LoVo (cell line): ENCODE data around the gene DNASE1L2.
"Not testable (repeated sequence)": the region's sequence is repeated elsewhere in the genome, so short reads cannot be mapped to it uniquely, and the experiment has no call there.

Experiments
- DNase-seq: peaks from one replicate; pipeline ENCODE4 v3.0.0-alpha.2; 2016; ENCODE audit warnings: low spot score

Gene DNASE1L2

GRCh38 chr16:2240331-2240730, 4.1 kb downstream of the DNASE1L2 start:
- DNase-seq: not testable (repeated sequence)

- no peak for DNase-seq
Measured at GRCh38 chr16:2242598-2242997, 6.4 kb downstream of the DNASE1L2 start.

- no peak for DNase-seq
Measured at GRCh38 chr16:2243031-2243528, 6.8 kb downstream of the DNASE1L2 start.

GRCh38 chr16:2243781-2244180, 7.5 kb downstream of the DNASE1L2 start:
- no peak for DNase-seq

- no peak for DNase-seq
Measured at GRCh38 chr16:2244301-2244700, 8.1 kb downstream of the DNASE1L2 start.

- DNase-seq: no peak
Measured at GRCh38 chr16:2244926-2245795, 8.9 kb downstream of the DNASE1L2 start.

GRCh38 chr16:2246301-2246885, 10.1 kb downstream of the DNASE1L2 start:
- no peak for DNase-seq

GRCh38 chr16:2250652-2251295, 14.5 kb downstream of the DNASE1L2 start:
- DNase-seq: peak; percentile 42

- peak; percentile 98 for DNase-seq
Measured at GRCh38 chr16:2251296-2252111, 15.3 kb downstream of the DNASE1L2 start, which contains the start of gene ECI1. Gene ECI1, minus strand, starts transcription at chr16:2251587. Its CDS starts 21 bp downstream, at chr16:2251566.

- DNase-seq: no peak
Measured at GRCh38 chr16:2252806-2253148, 16.5 kb downstream of the DNASE1L2 start.

- no peak for DNase-seq
Measured at GRCh38 chr16:2253293-2253692, 17.0 kb downstream of the DNASE1L2 start.

GRCh38 chr16:2256531-2257140, 20.4 kb downstream of the DNASE1L2 start:
- no peak for DNase-seq

GRCh38 chr16:2257726-2258125, 21.5 kb downstream of the DNASE1L2 start:
- no peak for DNase-seq

- DNase-seq: not testable (repeated sequence)
Measured at GRCh38 chr16:2258530-2258929, 22.3 kb downstream of the DNASE1L2 start.

GRCh38 chr16:2260250-2260649, 24.0 kb downstream of the DNASE1L2 start:
- no peak for DNase-seq

GRCh38 chr16:2263026-2263425, 26.8 kb downstream of the DNASE1L2 start:
- DNase-seq: not testable (repeated sequence)

GRCh38 chr16:2266887-2267286, 30.6 kb downstream of the DNASE1L2 start:
- DNase-seq: peak; percentile 7

GRCh38 chr16:2267505-2267912, 31.3 kb downstream of the DNASE1L2 start:
- DNase-seq: not testable (repeated sequence)

- DNase-seq: peak; percentile 92
Measured at GRCh38 chr16:2267913-2268666, 31.8 kb downstream of the DNASE1L2 start, which contains the start of gene RNPS1. Gene RNPS1, minus strand, starts transcription at chr16:2268126. Its CDS starts 3,483 bp downstream, at chr16:2264643.

- no peak for DNase-seq
Measured at GRCh38 chr16:2270070-2270462, 33.8 kb downstream of the DNASE1L2 start.
